Right cardiac atrium (tissue), 5 donors: ENCODE results near the gene PDGFC. TPM values are rescaled to one million over a fixed set of nuclear protein-coding genes. Genes with fewer than 3 reads are reported as not detected.

Experiments
- ATAC-seq, 2 donors: fragments of 200-7000 bp; cut with Tn5 transposase; one replicate each; pipeline versions ENCODE4 v1.8.0 to v1.9.1; 2020; ENCODE audit warnings: moderate library complexity in 2 of 2, mild to moderate bottlenecking in 1 of 2
- DNase-seq, 3 donors: peaks; one replicate each; pipeline ENCODE4 v3.0.0-alpha.2; 2020
- H3K27ac ChIP-seq: one replicate; pipeline ENCODE4 v1.5.1; 2013; ENCODE audit warnings: mild to moderate bottlenecking, low read length, control low read depth, moderate library complexity
- H3K27me3 ChIP-seq: one replicate; pipeline ENCODE4 v1.6.1; 2013; ENCODE audit not compliant: control insufficient read depth, insufficient read depth
- H3K4me1 ChIP-seq: one replicate; pipeline ENCODE4 v1.6.1; 2013; ENCODE audit warnings: low read length; ENCODE audit not compliant: control insufficient read depth, insufficient read depth
- H3K4me3 ChIP-seq: one replicate; pipeline ENCODE4 v1.5.1; 2013; ENCODE audit warnings: low read length, control low read depth
- H3K9me3 ChIP-seq: one replicate; pipeline ENCODE4 v1.6.1; 2013; ENCODE audit warnings: low read length; ENCODE audit not compliant: control insufficient read depth
- WGBS: extraction: QIAGEN DNeasy Blood & Tissue Kit; methylation state at CpG from one replicate; pipeline ENCODE4 v1.1.7; 2013; 5-methylcytosine and 5-hydroxymethylcytosine counted together
- intact Hi-C, 4 donors: fragments of 100-400 bp; cut with DNase I; formaldehyde crosslinking; loops; one replicate each; pipeline versions ENCODE4 v1.11.0 to v1.14.0; 2022 to 2023
- polyA plus RNA-seq: library from polyadenylated mRNA; stranded (reverse); fragments of 200-250 nt; gene quantifications from one replicate; pipeline ENCODE4 v1.2.3, GENCODE V29; 2013
- total RNA-seq, 4 donors: library from RNA; stranded (reverse); fragmentation: NEBNext Ultra II Directional; extraction: Animal tissue kit (Norgen Biotek cat#: 25700); gene quantifications; one replicate each; pipeline ENCODE4 v1.2.1, GENCODE V29; 2021
- donor health status: healthy with polysubstance abuse.
- donor health status: DM: no; HTN: yes; CAD: no.
- donor health status: DM: no; HTN: no; CAD: no.
- donor health status: DM: no; HTN: yes; CAD: no; lungs with severe emphysema.
- donor health status: DM: yes; HTN: yes; CAD: no.

Gene PDGFC
- total and polyA plus RNA-seq, 5 donors = 6.5 to 17.9 (median 15.2) TPM

- Histone ChIP-seq H3K27ac (no peak overlapping the region), H3K4me1 (no peaks in the 10 kb centered on the region), H3K9me3 (no peaks in the 10 kb centered on the region), H3K27me3 (no peaks in the 10 kb centered on the region), H3K4me3 (no peak overlapping the region)
- no peak for ATAC-seq
- no peak for DNase-seq
- intact Hi-C loops = no loop called here
- 70% methylated on average over 7 of the region's 7 CpGs for WGBS
Measured at GRCh38 chr4:156734965-156735895, 236.4 kb downstream of the PDGFC start.

- Histone ChIP-seq H3K27ac (no peak overlapping the region), H3K4me1 (no peaks in the 10 kb centered on the region), H3K4me3 (no peak overlapping the region), H3K27me3 (no peaks in the 10 kb centered on the region), H3K9me3 (no peaks in the 10 kb centered on the region)
- no peak for ATAC-seq
- WGBS = 85% methylated on average over 1 of the region's 1 CpG
- intact Hi-C loops = no loop called here
- DNase-seq = no peak
Measured at GRCh38 chr4:156733582-156733981, 238.0 kb downstream of the PDGFC start.

- H3K4me1 ChIP-seq = no peaks in the 10 kb centered on the region
- H3K27ac ChIP-seq = no peak overlapping the region
- DNase-seq (no peak), ATAC-seq (no peak)
- H3K27me3 ChIP-seq = no peaks in the 10 kb centered on the region
- intact Hi-C loops = no loop called here
- no peaks in the 10 kb centered on the region for H3K9me3 ChIP-seq
- WGBS = 91% methylated on average over 6 of the region's 6 CpGs
- H3K4me3 ChIP-seq = no peak overlapping the region
Measured at GRCh38 chr4:156732634-156733033, 239.0 kb downstream of the PDGFC start.

DNA sequence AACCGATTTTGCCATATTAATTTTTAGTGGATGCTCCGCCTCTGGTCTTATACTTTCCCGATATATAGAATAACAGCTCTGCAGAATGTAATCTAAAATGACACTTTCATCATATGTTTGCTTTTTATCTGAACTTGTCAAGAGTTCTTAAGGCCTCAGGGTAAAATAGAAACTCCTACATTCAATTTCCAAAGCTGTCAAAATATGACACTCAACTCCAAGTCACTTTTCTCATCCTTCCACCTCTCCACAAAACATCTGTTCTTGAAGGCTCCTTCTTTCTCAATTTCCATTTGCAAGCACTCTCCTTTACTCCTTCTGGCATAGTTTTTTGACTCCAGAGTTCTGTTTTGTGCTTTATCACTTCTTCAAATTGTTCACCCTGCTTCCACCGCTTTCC is 242.2 kb downstream of the PDGFC start:
- Histone ChIP-seq H3K9me3 (no peaks in the 10 kb centered on the region), H3K4me3 (no peak overlapping the region), H3K27ac (no peak overlapping the region), H3K27me3 (no peaks in the 10 kb centered on the region), H3K4me1 (peaks cover 4% of the 10 kb centered on the region)
- intact Hi-C loops = no loop called here
- 70% methylated on average over 4 of the region's 4 CpGs for WGBS
- DNase-seq (no peak), ATAC-seq (no peak)

GRCh38 chr4:156725257-156725656 is 246.3 kb downstream of the PDGFC start:
- no peaks in the 10 kb centered on the region for H3K27me3 ChIP-seq
- peak; percentile 34 to 73 (median 62) for DNase-seq
- no peak overlapping the region for H3K4me3 ChIP-seq
- intact Hi-C loops = no loop called here
- peaks cover 4% of the 10 kb centered on the region for H3K4me1 ChIP-seq
- peak; percentile 41 to 79 for ATAC-seq
- 56% methylated on average over 2 of the region's 2 CpGs for WGBS
- no peak overlapping the region for H3K27ac ChIP-seq
- H3K9me3 ChIP-seq = no peaks in the 10 kb centered on the region

DNA sequence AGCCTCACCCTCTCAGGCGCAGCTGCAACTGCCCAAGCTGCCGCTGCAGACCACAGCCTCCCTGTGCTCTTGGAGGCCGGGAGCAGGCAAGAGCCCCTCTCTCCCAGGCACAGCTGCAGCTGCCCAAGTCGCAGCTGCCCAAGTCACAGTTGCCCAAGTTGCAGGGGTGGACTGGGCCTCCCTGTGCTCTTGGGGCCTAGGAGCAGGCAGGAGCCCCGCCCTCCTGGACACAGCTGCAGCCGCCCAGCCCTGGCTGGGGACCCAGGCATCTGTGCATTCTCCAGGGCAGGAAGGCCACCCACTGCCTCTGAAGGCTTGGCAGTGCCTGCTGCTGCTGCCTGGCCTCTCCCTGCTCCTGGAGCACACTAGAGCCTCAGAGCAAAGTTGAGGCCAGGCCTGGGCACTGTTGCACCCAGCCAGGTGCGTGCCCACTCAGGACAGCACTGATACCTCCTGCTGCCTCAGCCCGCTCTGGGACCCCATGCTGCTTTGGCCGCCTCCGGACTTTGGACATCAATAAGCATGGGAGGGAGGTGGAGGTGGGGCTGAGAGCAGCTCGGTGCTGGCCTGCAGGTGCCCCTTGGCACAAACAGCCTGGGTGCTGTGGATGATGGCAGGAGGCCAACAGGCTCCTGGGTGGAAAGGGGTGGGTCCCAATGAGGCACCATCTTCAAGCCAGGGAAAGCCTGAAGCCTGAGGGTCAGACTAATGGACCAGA is 247.5 kb downstream of the PDGFC start:
- no peaks in the 10 kb centered on the region for H3K9me3 ChIP-seq
- no peaks in the 10 kb centered on the region for H3K27me3 ChIP-seq
- intact Hi-C loops = no loop called here
- H3K4me1 ChIP-seq = peaks cover 4% of the 10 kb centered on the region
- peak in 1 of 2 donors; percentile 26 for ATAC-seq
- peak in 2 of 3 donors; percentile 34 to 37 for DNase-seq
- 95% methylated on average over 11 of the region's 11 CpGs for WGBS
- H3K27ac ChIP-seq = no peak overlapping the region
- H3K4me3 ChIP-seq = no peak overlapping the region

DNA sequence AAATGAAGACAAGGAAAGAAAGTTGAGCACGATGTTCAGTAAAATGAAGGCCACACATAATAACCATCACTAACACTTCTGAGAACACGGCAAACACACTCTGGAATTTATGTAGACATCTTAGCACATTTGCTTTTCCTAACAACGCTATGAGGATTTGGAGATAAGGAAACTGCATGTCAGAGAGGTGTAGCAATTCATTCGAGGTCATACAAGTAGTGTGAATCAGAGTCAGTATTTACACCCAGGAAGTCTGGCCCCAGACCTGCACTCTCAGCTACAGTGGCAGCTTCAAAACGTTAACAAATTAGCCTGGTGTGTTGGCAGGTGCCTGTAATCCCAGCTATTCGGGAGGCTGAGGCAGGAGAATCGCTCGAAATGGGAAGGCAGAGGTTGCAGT is 253.4 kb downstream of the PDGFC start:
- Histone ChIP-seq H3K4me3 (no peak overlapping the region), H3K9me3 (no peaks in the 10 kb centered on the region), H3K4me1 (no peaks in the 10 kb centered on the region), H3K27me3 (no peaks in the 10 kb centered on the region), H3K27ac (no peak overlapping the region)
- intact Hi-C loops = no loop called here
- DNase-seq (no peak), ATAC-seq (no peak)
- WGBS = 71% methylated on average over 8 of the region's 8 CpGs

GRCh38 chr4:156711193-156711590 is 260.4 kb downstream of the PDGFC start:
- DNase-seq (no peak), ATAC-seq (no peak)
- intact Hi-C loops = no loop called here
- Histone ChIP-seq H3K4me3 (no peak overlapping the region), H3K27me3 (no peaks in the 10 kb centered on the region), H3K4me1 (no peaks in the 10 kb centered on the region), H3K27ac (no peak overlapping the region), H3K9me3 (no peaks in the 10 kb centered on the region)
- WGBS = 70% methylated on average over 4 of the region's 4 CpGs

Other genes starting within 250 kb of the PDGFC start
- 10 to 100 TPM in 3 of 4 donors, 1 to 10 TPM in 1; 10.0 to 16.9 (median 15.8) TPM for gene GLRB, start 104.4 kb upstream of the PDGFC start, total RNA-seq
- 8.4 TPM for gene GLRB, start 104.4 kb upstream of the PDGFC start, polyA plus RNA-seq
- gene GRIA2, start 248.9 kb upstream of the PDGFC start, total RNA-seq = not detected
- gene GRIA2, start 248.9 kb upstream of the PDGFC start, polyA plus RNA-seq = 0.09 TPM